Ascending aorta (tissue), 2 donors: ENCODE results near the gene MPIG6B. TPM values are rescaled to one million over a fixed set of nuclear protein-coding genes. Genes with fewer than 3 reads are reported as not detected.

Experiments
- DNase-seq, 2 donors: peaks; one replicate each; pipeline ENCODE4 v3.0.0-alpha.2; 2019; ENCODE audit warnings: low spot score in 2 of 2
- H3K27ac ChIP-seq, 2 donors: fragments of 200-600 bp; sonication (generic); one replicate each; pipeline ENCODE4 v1.5.1; 2016 to 2017; ENCODE audit warnings: mild to moderate bottlenecking in 1 of 2
- H3K27me3 ChIP-seq: fragments of 200-600 bp; sonication (generic); one replicate; pipeline ENCODE4 v1.5.1; 2017
- H3K36me3 ChIP-seq, 2 donors: fragments of 200-600 bp; sonication (generic); one replicate each; pipeline ENCODE4 v1.5.1; 2016
- H3K4me1 ChIP-seq, 2 donors: fragments of 200-600 bp; sonication (generic); one replicate each; pipeline ENCODE4 v1.5.1; 2016 to 2017; ENCODE audit warnings: mild to moderate bottlenecking in 1 of 2
- H3K4me3 ChIP-seq, 2 donors: fragments of 200-600 bp; sonication (generic); one replicate each; pipeline ENCODE4 v1.5.1; 2016 to 2017; ENCODE audit warnings: mild to moderate bottlenecking in 1 of 2
- H3K9me3 ChIP-seq, 2 donors: fragments of 200-600 bp; sonication (generic); one replicate each; pipeline ENCODE4 v1.5.1; 2016
- CTCF ChIP-seq, 3 experiments: fragments of 200-600 bp in 2 of 3; fragments of 450-650 bp in 1 of 3; sonication (generic) in 2 of 3; IDR thresholded peaks; one replicate each; pipeline ENCODE4 v1.5.1; 2016 to 2019; ENCODE audit warnings: antibody characterized with exemption in 3 of 3, mild to moderate bottlenecking in 1 of 3, moderate library complexity in 1 of 3
- intact Hi-C: fragments of 100-400 bp; cut with DNase I; formaldehyde crosslinking; loops from one replicate; pipeline ENCODE4 v1.15.1; 2023
- total RNA-seq: library from RNA; depleted of rRNA; stranded (reverse); fragments of >200 nt; gene quantifications from one replicate; pipeline ENCODE4 v1.1.0, GENCODE V29; 2016

MPIG6B gene
- not detected for total RNA-seq

- H3K9me3 ChIP-seq: no peaks in the 10 kb centered on the region
- intact Hi-C loops: no loop called here
- H3K4me3 ChIP-seq: no peak within 1 kb of the TSS
- H3K36me3 ChIP-seq: peaks cover 22 to 25% of the 10 kb centered on the region in 2 donors
- peaks cover 5 to 12% of the 10 kb centered on the region in 2 donors for H3K4me1 ChIP-seq
- no peaks in the 10 kb centered on the region for H3K27me3 ChIP-seq
- no peak within 1 kb of the TSS for H3K27ac ChIP-seq
- DNase-seq: no peak
- TF ChIP-seq CTCF (IDR thresholded peaks at IDR 0.05): no peak
These were observed at the start of gene MPIG6B for GRCh38 chr6:31723245-31723979. MPIG6B (plus strand) TSS chr6:31723373; CDS start chr6:31723384, 11 bp downstream.

- peaks cover 2 to 3% of the 10 kb centered on the region in 2 donors for H3K4me1 ChIP-seq
- no peak overlapping the region for H3K27ac ChIP-seq
- intact Hi-C loops: no loop called here
- no peak for TF ChIP-seq CTCF (IDR thresholded peaks at IDR 0.05)
- DNase-seq: no peak
- H3K9me3 ChIP-seq: no peaks in the 10 kb centered on the region
- H3K27me3 ChIP-seq: no peaks in the 10 kb centered on the region
- peaks cover 20 to 23% of the 10 kb centered on the region in 2 donors for H3K36me3 ChIP-seq
- no peak overlapping the region for H3K4me3 ChIP-seq
These were observed 46.8 kb upstream of the MPIG6B start for GRCh38 chr6:31676322-31676903.

GRCh38 chr6:31676904-31677303, 46.3 kb upstream of the MPIG6B start:
- no peaks in the 10 kb centered on the region for H3K9me3 ChIP-seq
- no peak for DNase-seq
- no peak overlapping the region for H3K27ac ChIP-seq
- intact Hi-C loops: no loop called here
- peaks cover 2 to 5% of the 10 kb centered on the region in 2 donors for H3K4me1 ChIP-seq
- H3K36me3 ChIP-seq: peaks cover 15 to 18% of the 10 kb centered on the region in 2 donors
- TF ChIP-seq CTCF (IDR thresholded peaks at IDR 0.05): no peak
- no peak overlapping the region for H3K4me3 ChIP-seq
- no peaks in the 10 kb centered on the region for H3K27me3 ChIP-seq

- TF ChIP-seq CTCF (IDR thresholded peaks at IDR 0.05): no peak
- Histone ChIP-seq H3K27me3 (no peaks in the 10 kb centered on the region), H3K36me3 (peaks cover 4 to 8% of the 10 kb centered on the region in 2 donors), H3K9me3 (no peaks in the 10 kb centered on the region), H3K27ac (no peak overlapping the region), H3K4me1 (peaks cover 2 to 5% of the 10 kb centered on the region in 2 donors), H3K4me3 (no peak overlapping the region)
- intact Hi-C loops: no loop called here
- DNase-seq: no peak
These were observed 45.2 kb upstream of the MPIG6B start for GRCh38 chr6:31677955-31678354.

- peak; percentile 47 to 91 for DNase-seq
- no peaks in the 10 kb centered on the region for H3K27me3 ChIP-seq
- peaks cover 0 to 2% of the 10 kb centered on the region in 2 donors for H3K36me3 ChIP-seq
- no peaks in the 10 kb centered on the region for H3K9me3 ChIP-seq
- intact Hi-C loops: loop anchor here (1.0 to 5.0 kb wide), 5 partner anchors 48 to 272 kb away; partner anchors contain the start of genes DDAH2 and NEU1
- H3K4me1 ChIP-seq: peaks cover 2 to 5% of the 10 kb centered on the region in 2 donors
- peak within 1 kb of the TSS; percentile 62 to 64 for H3K27ac ChIP-seq
- TF ChIP-seq CTCF (IDR thresholded peaks at IDR 0.05): peak; percentile 81 to 83 (median 82)
- peak within 1 kb of the TSS; percentile 62 to 86 for H3K4me3 ChIP-seq
These were observed 42.7 kb upstream of the MPIG6B start, which contains the start of gene LY6G5C for GRCh38 chr6:31680226-31681134. LY6G5C (minus strand) TSS chr6:31681067; CDS start chr6:31680373, 694 bp downstream.
